BLaER1 (cell line): ENCODE measurements around the gene CMTM8.

Experiments
- H3K27ac ChIP-seq: shearing (Covaris generic); formaldehyde crosslinking; 2 replicates; pipeline ENCODE4 v1.8.1; 2022
- H3K27me3 ChIP-seq: shearing (Covaris generic); formaldehyde crosslinking; 2 replicates; pipeline ENCODE4 v1.8.1; 2022
- H3K36me3 ChIP-seq: shearing (Covaris generic); formaldehyde crosslinking; 2 replicates; pipeline ENCODE4 v1.8.1; 2022
- H3K4me1 ChIP-seq: shearing (Covaris generic); formaldehyde crosslinking; 2 replicates; pipeline ENCODE4 v1.8.1; 2022
- H3K4me2 ChIP-seq: shearing (Covaris generic); formaldehyde crosslinking; 2 replicates; pipeline ENCODE4 v1.8.1; 2022
- H3K4me3 ChIP-seq: shearing (Covaris generic); formaldehyde crosslinking; 2 replicates; pipeline ENCODE4 v1.8.1; 2022
- H3K9ac ChIP-seq: shearing (Covaris generic); formaldehyde crosslinking; 2 replicates; pipeline ENCODE4 v1.8.1; 2022
- H3K9me3 ChIP-seq: shearing (Covaris generic); formaldehyde crosslinking; 2 replicates; pipeline ENCODE4 v1.8.1; 2022
- H4K20me1 ChIP-seq: shearing (Covaris generic); formaldehyde crosslinking; 2 replicates; pipeline ENCODE4 v1.8.1; 2022
- Cebpa-rat ChIP-seq: shearing (Covaris generic); IDR thresholded peaks from 2 replicates; pipeline ENCODE4 v1.8.1; 2022

Gene CMTM8

GRCh38 chr3:32243519-32243918 is 5.0 kb downstream of the CMTM8 start:
- Histone ChIP-seq H3K27me3 (no peaks in the 10 kb centered on the region), H4K20me1 (peaks cover 17% of the 10 kb centered on the region; the same call in 1 of the 2 replicates), H3K4me2 (no peak overlapping the region), H3K36me3 (peaks cover 19% of the 10 kb centered on the region), H3K9me3 (no peaks in the 10 kb centered on the region), H3K4me1 (peaks cover 31% of the 10 kb centered on the region), H3K27ac (no peak overlapping the region), H3K4me3 (no peak overlapping the region), H3K9ac (no peak overlapping the region)
- TF ChIP-seq Cebpa-rat = no peak

- Histone ChIP-seq H3K4me2 (no peak overlapping the region), H3K36me3 (peaks cover 27% of the 10 kb centered on the region), H3K27me3 (no peaks in the 10 kb centered on the region), H3K4me1 (peaks cover 21% of the 10 kb centered on the region), H3K9me3 (no peaks in the 10 kb centered on the region), H3K27ac (no peak overlapping the region), H3K9ac (no peak overlapping the region), H3K4me3 (no peak overlapping the region), H4K20me1 (peaks cover 16% of the 10 kb centered on the region; the same call in 1 of the 2 replicates)
- TF ChIP-seq Cebpa-rat = no peak
Observed at GRCh38 chr3:32245200-32245599, 6.7 kb downstream of the CMTM8 start.

GRCh38 chr3:32246079-32246675 is 7.7 kb downstream of the CMTM8 start:
- peaks cover 13% of the 10 kb centered on the region for H3K4me1 ChIP-seq
- H4K20me1 ChIP-seq = peaks cover 9% of the 10 kb centered on the region; the same call in 1 of the 2 replicates
- peaks cover 2% of the 10 kb centered on the region; the same call in 1 of the 2 replicates for H3K9me3 ChIP-seq
- H3K27me3 ChIP-seq = no peaks in the 10 kb centered on the region
- peak overlapping the region; percentile 40 for H3K4me2 ChIP-seq
- H3K4me3 ChIP-seq = no peak overlapping the region
- H3K9ac ChIP-seq = no peak overlapping the region; the same call in 1 of the 2 replicates
- no peak overlapping the region for H3K27ac ChIP-seq
- H3K36me3 ChIP-seq = peaks cover 27% of the 10 kb centered on the region
- TF ChIP-seq Cebpa-rat = no peak

GRCh38 chr3:32249184-32249782 is 10.8 kb downstream of the CMTM8 start:
- Histone ChIP-seq H3K36me3 (peaks cover 19% of the 10 kb centered on the region), H3K27me3 (no peaks in the 10 kb centered on the region), H3K4me3 (no peak overlapping the region), H3K27ac (no peak overlapping the region), H4K20me1 (0 out of 2 replicates have a peak, but pooled peaks cover 9% of the 10 kb centered on the region), H3K9me3 (peaks cover 24% of the 10 kb centered on the region), H3K4me1 (peaks cover 13% of the 10 kb centered on the region), H3K9ac (no peak overlapping the region), H3K4me2 (no peak overlapping the region)
- TF ChIP-seq Cebpa-rat = no peak

- Histone ChIP-seq H3K4me3 (no peak overlapping the region), H3K36me3 (peaks cover 33% of the 10 kb centered on the region), H3K4me2 (no peak overlapping the region), H3K9ac (no peak overlapping the region), H3K27me3 (no peaks in the 10 kb centered on the region), H3K4me1 (no peaks in the 10 kb centered on the region), H3K27ac (no peak overlapping the region), H3K9me3 (peaks cover 72% of the 10 kb centered on the region), H4K20me1 (no peaks in the 10 kb centered on the region)
- TF ChIP-seq Cebpa-rat = no peak
Observed at GRCh38 chr3:32254268-32254667, 15.8 kb downstream of the CMTM8 start.

- H3K4me3 ChIP-seq = no peak overlapping the region
- peaks cover 41% of the 10 kb centered on the region for H3K36me3 ChIP-seq
- no peak overlapping the region for H3K27ac ChIP-seq
- H3K27me3 ChIP-seq = no peaks in the 10 kb centered on the region
- no peak overlapping the region for H3K4me2 ChIP-seq
- H3K9ac ChIP-seq = no peak overlapping the region
- no peak for TF ChIP-seq Cebpa-rat
- no peaks in the 10 kb centered on the region for H3K4me1 ChIP-seq
- H4K20me1 ChIP-seq = no peaks in the 10 kb centered on the region
- H3K9me3 ChIP-seq = peaks cover 81% of the 10 kb centered on the region
Observed at GRCh38 chr3:32255345-32255744, 16.9 kb downstream of the CMTM8 start.

GRCh38 chr3:32256206-32256605 is 17.7 kb downstream of the CMTM8 start:
- Histone ChIP-seq H3K27me3 (no peaks in the 10 kb centered on the region), H3K27ac (no peak overlapping the region), H3K4me2 (no peak overlapping the region), H3K9me3 (peaks cover 83% of the 10 kb centered on the region), H3K4me1 (no peaks in the 10 kb centered on the region), H3K4me3 (no peak overlapping the region), H3K36me3 (peaks cover 41% of the 10 kb centered on the region), H4K20me1 (no peaks in the 10 kb centered on the region), H3K9ac (no peak overlapping the region)
- no peak for TF ChIP-seq Cebpa-rat

GRCh38 chr3:32257042-32257441 is 18.6 kb downstream of the CMTM8 start:
- Histone ChIP-seq H3K4me2 (no peak overlapping the region), H3K9me3 (peaks cover 82% of the 10 kb centered on the region), H3K9ac (no peak overlapping the region), H4K20me1 (no peaks in the 10 kb centered on the region), H3K27me3 (no peaks in the 10 kb centered on the region), H3K36me3 (peaks cover 48% of the 10 kb centered on the region), H3K4me1 (no peaks in the 10 kb centered on the region), H3K4me3 (no peak overlapping the region), H3K27ac (no peak overlapping the region)
- no peak for TF ChIP-seq Cebpa-rat

- no peak overlapping the region for H3K27ac ChIP-seq
- no peak overlapping the region for H3K4me2 ChIP-seq
- H3K9ac ChIP-seq = no peak overlapping the region
- H3K36me3 ChIP-seq = peaks cover 56% of the 10 kb centered on the region
- no peaks in the 10 kb centered on the region for H4K20me1 ChIP-seq
- H3K4me3 ChIP-seq = no peak overlapping the region
- peaks cover 88% of the 10 kb centered on the region for H3K9me3 ChIP-seq
- H3K27me3 ChIP-seq = no peaks in the 10 kb centered on the region
- H3K4me1 ChIP-seq = no peaks in the 10 kb centered on the region
- no peak for TF ChIP-seq Cebpa-rat
Observed at GRCh38 chr3:32257641-32258438, 19.4 kb downstream of the CMTM8 start.

- H4K20me1 ChIP-seq = no peaks in the 10 kb centered on the region
- peaks cover 51% of the 10 kb centered on the region for H3K36me3 ChIP-seq
- no peaks in the 10 kb centered on the region for H3K27me3 ChIP-seq
- H3K4me2 ChIP-seq = no peak overlapping the region
- H3K4me3 ChIP-seq = no peak overlapping the region
- H3K9ac ChIP-seq = no peak overlapping the region
- no peak overlapping the region for H3K27ac ChIP-seq
- no peaks in the 10 kb centered on the region for H3K4me1 ChIP-seq
- peaks cover 79% of the 10 kb centered on the region for H3K9me3 ChIP-seq
- TF ChIP-seq Cebpa-rat = no peak
Observed at GRCh38 chr3:32258869-32259268, 20.4 kb downstream of the CMTM8 start.
